ENCODE data around the gene AREG.

Gene AREG

DNA sequence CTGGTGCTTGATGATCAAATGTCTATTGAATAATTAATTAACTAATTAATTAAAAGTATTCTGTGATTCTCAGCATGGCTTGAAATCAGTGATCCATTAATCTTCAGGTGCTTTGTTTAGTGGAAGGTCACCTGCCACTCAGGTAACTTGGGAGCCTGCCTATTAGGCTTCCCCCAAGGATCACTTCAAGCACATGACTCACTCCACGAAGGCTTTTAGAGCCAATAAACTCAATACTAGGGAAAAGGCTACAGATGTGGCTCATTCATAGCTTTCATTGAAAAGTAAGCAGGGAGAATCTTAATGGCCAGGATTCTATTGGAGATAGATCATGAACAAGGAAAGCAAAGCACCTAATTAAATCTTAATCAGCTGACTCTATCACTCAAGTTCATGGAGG is 21.3 kb downstream of the AREG start:
- DNase-seq (ENCODE audit: low read depth): no peak
- H3K4me3 ChIP-seq (ENCODE audit: control insufficient read depth, low read depth, low read length): no peak overlapping the region
- TF ChIP-seq, protein P1, sequence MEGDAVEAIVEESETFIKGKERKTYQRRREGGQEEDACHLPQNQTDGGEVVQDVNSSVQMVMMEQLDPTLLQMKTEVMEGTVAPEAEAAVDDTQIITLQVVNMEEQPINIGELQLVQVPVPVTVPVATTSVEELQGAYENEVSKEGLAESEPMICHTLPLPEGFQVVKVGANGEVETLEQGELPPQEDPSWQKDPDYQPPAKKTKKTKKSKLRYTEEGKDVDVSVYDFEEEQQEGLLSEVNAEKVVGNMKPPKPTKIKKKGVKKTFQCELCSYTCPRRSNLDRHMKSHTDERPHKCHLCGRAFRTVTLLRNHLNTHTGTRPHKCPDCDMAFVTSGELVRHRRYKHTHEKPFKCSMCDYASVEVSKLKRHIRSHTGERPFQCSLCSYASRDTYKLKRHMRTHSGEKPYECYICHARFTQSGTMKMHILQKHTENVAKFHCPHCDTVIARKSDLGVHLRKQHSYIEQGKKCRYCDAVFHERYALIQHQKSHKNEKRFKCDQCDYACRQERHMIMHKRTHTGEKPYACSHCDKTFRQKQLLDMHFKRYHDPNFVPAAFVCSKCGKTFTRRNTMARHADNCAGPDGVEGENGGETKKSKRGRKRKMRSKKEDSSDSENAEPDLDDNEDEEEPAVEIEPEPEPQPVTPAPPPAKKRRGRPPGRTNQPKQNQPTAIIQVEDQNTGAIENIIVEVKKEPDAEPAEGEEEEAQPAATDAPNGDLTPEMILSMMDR (IDR thresholded peaks at IDR 0.05; ENCODE audit: control insufficient read depth, insufficient read depth, low read depth, low read length, missing control alignments): no peak

DNA sequence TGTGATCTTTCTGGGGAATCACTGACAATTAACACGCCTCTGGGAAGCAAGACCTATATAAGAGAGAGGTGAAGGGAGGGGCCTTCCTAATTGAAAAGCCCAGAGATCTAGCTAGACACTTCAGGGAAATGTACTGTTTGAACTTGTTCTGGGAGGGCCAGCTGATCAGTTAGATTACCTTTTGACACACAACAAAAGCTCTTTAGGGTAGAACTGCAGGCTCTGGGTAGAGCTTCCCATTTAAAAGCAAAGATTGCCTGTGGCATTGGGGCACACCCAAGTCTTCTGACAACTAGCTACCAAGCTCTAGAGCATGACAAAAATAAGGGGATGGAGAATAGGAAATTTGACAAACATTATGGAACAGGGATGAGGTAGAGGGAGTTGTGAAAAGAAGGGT is 26.3 kb downstream of the AREG start:
- H3K4me3 ChIP-seq (ENCODE audit: control insufficient read depth, low read depth, low read length): no peak overlapping the region
- no peak for DNase-seq (ENCODE audit: low read depth)
- TF ChIP-seq, protein P1 (IDR thresholded peaks at IDR 0.05; ENCODE audit: control insufficient read depth, insufficient read depth, low read depth, low read length, missing control alignments): no peak

DNA sequence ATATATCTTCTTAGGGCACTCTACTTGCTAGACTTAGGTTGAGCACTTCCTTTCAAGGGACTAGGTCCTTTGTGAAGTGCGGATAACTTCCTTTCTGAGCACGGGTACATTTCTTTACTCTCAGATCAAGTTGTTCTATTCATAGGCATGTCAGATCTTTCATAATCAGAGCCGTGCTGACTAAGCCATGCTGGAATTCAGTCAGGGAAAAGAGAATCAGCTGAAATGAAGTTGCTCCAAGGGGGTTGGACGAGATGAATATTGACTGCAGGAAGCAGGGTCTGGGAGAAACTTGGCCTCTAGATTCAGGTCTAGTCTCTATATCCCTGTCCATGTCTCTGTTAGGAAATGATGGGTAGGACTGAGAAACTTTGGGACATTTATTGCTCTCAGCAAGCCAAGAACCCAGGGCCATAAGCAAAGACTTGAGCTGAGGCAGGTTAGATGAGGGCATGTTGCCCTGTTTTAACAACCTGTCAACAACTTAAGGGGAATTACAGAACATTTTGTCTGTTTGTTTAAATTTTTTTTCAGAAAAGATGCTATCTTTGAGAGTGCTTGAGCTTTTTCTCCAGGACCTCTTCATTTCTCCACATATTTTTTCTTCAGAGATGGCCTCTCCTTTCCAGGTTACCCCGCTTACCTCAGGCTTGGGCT is 28.3 kb downstream of the AREG start:
- peak; percentile 33 for DNase-seq (ENCODE audit: low read depth)
- no peak overlapping the region for H3K4me3 ChIP-seq (ENCODE audit: control insufficient read depth, low read depth, low read length)
- TF ChIP-seq, protein P1 (IDR thresholded peaks at IDR 0.05; ENCODE audit: control insufficient read depth, insufficient read depth, low read depth, low read length, missing control alignments): no peak

DNA sequence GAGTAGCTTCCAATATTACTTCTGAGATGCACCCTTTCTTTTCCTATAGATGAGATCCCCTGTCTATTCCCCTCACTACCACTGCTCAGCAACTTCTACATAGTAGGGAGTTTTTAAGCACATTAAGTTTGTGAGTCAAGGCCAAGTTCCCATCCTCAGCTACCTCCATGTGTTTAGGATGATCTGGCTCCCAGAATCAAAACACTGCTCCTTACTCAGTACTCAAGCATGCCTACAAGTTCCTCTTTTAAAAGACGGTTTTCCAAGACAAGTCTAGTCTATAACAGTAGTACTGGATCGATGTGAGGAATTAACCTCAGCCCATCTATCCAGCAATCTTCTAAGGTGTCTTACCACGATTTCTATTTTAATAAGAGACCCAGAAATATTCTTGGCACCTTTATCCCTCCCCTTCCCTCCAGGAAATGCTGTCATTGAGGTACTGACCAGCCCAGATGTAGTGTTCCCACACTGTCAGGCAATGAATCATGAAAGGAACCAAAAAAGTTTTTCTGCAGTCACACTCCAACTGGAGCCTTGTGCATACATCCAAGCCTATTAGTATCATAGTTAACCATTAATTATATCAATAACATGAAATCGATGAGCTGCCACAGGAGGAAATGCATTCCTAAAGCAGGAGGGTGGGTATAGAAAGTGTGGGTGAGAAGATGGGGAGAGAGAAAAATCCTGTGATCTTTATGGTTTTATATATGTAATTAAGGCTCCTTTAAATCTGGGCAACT is 29.6 kb downstream of the AREG start:
- no peak overlapping the region for H3K4me3 ChIP-seq (ENCODE audit: control insufficient read depth, low read depth, low read length)
- DNase-seq (ENCODE audit: low read depth): no peak
- TF ChIP-seq, protein P1 (IDR thresholded peaks at IDR 0.05; ENCODE audit: control insufficient read depth, insufficient read depth, low read depth, low read length, missing control alignments): no peak

DNA sequence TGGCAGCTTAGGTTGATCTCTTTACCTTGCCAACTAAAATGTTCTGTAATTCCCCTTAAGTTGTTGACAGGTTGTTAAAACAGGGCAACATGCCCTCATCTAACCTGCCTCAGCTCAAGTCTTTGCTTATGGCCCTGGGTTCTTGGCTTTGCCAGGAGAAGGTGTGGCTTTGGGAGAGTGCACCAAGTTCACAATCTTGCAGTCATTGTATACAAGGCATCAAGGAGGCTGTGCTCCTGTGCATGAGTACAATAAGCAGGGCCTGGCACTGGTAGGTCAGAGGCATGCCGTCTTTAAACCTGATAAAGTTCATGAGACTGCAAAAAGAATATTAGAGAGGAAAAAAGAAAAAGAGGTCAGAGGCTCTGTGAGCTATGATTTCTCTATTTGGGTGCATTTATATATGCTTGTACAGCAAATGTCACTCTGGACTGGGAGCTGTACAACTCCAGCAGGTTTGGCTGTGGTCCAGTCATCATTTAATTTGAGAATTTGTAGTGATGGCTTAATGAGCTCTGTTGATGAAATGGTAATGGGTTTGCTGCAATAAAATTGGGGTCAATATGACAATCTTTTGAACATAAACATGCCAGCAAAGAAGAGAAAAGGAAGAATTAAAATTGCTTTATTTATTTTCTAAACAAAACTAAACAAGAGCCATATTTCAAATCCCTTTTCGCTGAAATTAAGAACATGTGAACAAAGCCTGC is 30.3 kb downstream of the AREG start:
- H3K4me3 ChIP-seq (ENCODE audit: control insufficient read depth, low read depth, low read length): no peak overlapping the region
- DNase-seq (ENCODE audit: low read depth): no peak
- TF ChIP-seq, protein P1 (IDR thresholded peaks at IDR 0.05; ENCODE audit: control insufficient read depth, insufficient read depth, low read depth, low read length, missing control alignments): no peak

DNA sequence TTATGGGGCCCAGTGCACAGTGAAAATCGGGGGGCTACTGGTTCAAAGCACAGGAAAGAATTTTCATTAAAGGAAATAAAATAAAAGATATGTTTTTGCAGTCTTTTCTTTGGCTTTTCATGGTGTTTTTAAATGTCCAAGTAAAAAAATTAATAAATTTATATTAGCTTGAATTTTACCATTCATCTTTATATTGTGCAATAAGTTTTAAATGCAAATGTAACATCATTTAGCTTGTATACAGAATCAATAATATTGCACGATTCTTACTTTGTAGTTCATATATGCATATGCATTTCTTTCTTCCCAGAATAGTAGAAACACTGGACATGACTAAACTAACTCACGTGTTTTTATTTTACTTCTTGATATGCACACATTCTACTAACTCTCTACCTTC is 31.0 kb downstream of the AREG start:
- TF ChIP-seq, protein P1 (IDR thresholded peaks at IDR 0.05; ENCODE audit: control insufficient read depth, insufficient read depth, low read depth, low read length, missing control alignments): no peak
- DNase-seq (ENCODE audit: low read depth): no peak
- no peak overlapping the region for H3K4me3 ChIP-seq (ENCODE audit: control insufficient read depth, low read depth, low read length)

Data from AG09309 (cell line).